NCI-H345 (cell line): ENCODE measurements around the gene TNRC18.

Source experiments
- DNase-seq: peaks from one replicate; lab custom pipeline; 2025; lab: John Stamatoyannopoulos, UW

The TNRC18 gene

DNA sequence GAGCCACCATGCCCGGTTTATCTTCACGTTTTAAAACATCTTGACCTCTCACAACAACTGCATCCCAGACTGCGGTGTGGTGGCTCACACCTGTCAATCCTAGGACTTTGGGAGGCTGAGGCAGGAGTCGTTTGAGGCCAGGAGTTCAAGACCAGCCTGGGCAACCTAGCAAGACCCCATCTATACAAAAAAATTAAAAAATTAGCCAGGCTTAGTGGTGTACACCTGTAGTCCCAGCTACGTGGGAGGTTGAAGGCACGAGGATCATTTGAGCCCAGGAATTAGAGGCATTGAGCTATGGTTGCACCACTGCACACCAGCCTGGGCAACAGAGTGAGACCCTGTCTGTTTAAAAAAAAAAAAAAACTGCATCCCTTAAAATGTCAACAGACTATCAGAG lies 20.2 kb downstream of the TNRC18 start:
- DNase-seq: no peak

- no peak for DNase-seq
These were observed 25.9 kb downstream of the TNRC18 start for GRCh38 chr7:5397736-5398135.

- DNase-seq: no peak
These were observed 26.5 kb downstream of the TNRC18 start for GRCh38 chr7:5396999-5397663.

- no peak for DNase-seq
These were observed 27.1 kb downstream of the TNRC18 start for GRCh38 chr7:5396542-5396941.

DNA sequence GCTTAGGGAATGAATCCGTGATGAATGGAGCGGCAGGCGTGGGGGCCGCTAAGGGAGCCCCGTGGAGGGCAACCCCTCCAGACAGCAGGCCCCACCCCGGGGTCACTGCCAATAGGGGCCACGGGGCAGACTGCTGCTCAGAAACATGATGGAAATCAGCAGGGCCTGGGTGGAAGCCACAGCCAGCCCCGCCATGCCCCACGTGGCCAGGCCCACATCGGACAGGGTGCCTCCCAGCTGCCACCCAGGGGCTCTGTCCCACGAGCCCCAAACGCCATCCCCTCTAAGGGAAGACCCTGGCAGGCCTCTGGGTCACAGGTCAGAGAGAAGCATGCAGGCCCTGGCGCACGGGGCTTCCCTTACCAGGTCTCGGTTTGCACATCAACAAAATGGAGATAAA lies 28.4 kb downstream of the TNRC18 start:
- DNase-seq: no peak

GRCh38 chr7:5394264-5395105 lies 29.1 kb downstream of the TNRC18 start:
- no peak for DNase-seq

DNA sequence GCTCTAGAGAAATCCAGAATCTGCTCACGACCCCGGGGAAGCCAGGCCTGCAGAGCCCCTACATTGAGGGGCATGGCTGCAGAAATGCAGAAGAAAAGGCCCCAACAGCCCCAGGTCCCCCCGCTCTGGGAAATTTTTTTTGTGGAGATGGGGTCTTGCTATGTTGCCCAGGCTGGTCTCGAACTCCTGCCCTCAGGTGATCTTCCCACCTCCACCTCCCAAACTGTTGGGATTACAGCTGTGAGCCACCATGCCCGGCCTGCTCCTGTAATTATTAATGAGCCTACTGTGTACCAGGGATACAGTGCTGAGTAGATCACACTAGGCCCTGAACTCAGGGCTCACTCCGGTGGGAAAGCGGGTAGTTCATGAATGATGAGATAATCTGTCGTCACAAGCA lies 29.9 kb downstream of the TNRC18 start:
- no peak for DNase-seq

DNA sequence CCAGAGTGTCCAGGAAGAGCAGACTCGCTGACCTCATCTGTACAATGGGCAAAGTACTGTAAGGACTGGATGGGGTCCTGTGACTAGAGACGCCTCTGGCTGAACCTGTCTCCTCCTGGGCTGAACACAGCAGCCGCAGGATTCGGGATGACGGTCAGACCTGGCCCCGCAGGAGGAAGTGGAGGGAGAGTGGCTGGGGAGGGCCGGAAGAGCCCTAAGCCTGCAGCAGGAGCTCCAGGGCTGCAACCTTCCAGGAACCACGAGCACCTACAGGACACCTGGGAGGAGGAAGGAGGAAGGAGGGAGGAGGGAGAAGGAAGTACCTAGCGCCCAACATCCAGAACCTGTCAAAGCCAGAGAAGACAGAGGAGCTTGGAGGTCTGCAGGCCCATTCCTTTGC lies 30.3 kb downstream of the TNRC18 start:
- no peak for DNase-seq

- DNase-seq: no peak
These were observed 32.7 kb downstream of the TNRC18 start for GRCh38 chr7:5390918-5391317.

GRCh38 chr7:5388905-5389433 lies 34.7 kb downstream of the TNRC18 start:
- DNase-seq: no peak

DNA sequence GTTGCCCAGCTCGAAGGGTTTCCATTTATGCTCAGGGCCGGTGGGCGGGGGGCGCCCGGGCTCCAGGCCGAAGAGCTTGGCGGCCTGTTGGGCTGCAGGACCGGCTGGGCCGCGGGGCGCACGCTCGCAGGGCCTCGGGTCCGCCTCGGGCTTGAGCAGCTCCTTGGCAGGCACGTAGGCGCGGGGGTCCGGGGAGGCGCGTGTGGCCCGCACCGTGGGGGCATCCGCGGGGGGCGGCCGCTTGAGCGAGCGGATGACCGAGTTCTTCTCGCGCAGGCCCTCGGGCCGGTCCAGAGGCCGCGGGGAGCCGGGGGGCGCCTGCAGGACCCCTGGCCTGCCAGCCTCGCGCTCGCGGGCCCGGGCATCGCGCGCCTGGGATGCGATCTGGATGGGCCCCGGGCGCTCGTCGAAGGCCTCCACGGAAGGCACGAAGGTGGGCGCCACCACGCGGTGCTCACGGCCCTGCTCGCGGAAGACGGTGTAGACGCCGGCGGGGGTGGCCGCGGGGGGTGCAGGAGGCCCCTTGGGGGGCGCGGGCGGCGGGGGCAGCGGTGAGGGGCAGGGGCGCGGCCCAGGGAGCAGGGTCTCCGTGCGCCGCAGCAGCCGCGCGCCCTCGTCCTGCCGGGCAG lies 35.2 kb downstream of the TNRC18 start:
- DNase-seq: no peak

DNA sequence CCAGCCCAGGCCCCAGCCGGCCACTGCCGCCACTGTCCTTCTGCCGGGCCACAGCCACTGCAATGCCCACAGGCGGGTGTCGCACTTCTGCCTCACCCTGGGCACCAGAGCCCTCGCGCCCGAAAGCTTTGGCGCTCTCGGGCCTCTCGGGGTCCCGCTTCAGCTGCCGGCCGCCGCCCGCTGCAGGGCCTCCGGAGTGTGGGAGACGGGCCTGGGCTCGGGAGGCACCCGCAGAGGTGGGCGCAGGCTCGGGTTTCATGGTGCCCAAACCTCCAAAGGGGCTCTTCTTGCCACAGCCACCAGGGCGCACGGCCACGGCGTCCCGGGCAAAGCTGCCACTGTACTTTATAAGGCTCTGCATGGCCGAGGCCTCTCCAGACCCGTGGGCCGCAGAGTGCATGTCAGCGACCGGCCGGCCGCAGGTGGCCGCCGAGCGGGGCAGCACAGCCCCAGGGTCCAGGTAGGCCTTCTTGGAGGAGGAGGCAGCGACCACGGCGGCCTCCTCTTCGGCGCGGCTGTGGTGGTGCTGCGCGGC lies 35.9 kb downstream of the TNRC18 start:
- no peak for DNase-seq

DNA sequence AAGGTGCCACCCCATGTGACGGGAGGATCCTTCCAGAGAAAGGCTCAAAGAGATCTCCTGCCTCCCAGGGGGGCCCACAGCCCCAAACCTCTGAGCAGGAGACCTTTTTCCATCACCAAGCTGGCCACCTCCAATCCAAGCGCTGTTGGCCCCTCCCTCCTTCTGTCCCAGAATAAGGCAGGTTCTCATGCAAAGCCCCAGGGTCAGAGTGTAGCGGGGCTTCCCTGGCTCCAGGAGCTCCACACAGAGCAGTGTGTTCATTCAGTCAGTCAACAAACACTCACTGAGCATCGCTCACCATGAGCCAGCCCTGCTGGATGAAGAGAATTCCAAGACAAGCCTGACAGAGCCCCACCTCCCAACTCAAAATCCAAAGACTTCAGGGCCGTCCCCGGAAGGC lies 39.0 kb downstream of the TNRC18 start:
- no peak for DNase-seq

- no peak for DNase-seq
These were observed 40.1 kb downstream of the TNRC18 start for GRCh38 chr7:5383314-5384098.

DNA sequence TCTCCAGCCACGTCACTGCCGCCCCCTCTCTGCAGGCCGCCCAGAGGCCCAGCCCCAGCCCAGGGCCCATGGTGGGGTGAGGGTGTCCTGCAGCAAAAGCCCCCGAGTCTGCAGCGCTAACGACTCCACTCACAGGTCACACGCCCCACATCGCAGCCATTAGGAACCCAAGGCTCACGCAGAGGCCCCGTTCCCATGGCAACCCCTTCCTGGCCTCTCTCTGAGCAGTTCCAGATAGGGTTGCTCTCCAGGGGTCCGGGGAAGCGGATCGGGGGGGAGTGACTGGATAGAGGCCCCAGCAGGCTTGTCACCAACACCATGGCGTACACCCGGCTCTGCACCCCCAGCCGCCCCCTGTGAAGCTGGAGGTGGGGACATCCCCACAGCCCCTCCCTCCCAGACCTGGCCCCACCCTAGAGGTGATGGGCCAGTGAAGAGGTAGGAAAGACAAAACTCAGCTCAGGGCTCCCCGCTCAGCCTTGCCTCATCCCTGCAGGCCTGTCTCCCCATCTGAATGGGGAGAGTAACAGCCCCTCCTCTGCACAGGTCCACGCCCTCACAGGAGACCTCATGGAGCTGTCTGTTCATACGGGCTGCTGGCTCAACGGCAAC lies 41.2 kb downstream of the TNRC18 start:
- no peak for DNase-seq

- no peak for DNase-seq
These were observed 42.4 kb downstream of the TNRC18 start for GRCh38 chr7:5381071-5381772.

DNA sequence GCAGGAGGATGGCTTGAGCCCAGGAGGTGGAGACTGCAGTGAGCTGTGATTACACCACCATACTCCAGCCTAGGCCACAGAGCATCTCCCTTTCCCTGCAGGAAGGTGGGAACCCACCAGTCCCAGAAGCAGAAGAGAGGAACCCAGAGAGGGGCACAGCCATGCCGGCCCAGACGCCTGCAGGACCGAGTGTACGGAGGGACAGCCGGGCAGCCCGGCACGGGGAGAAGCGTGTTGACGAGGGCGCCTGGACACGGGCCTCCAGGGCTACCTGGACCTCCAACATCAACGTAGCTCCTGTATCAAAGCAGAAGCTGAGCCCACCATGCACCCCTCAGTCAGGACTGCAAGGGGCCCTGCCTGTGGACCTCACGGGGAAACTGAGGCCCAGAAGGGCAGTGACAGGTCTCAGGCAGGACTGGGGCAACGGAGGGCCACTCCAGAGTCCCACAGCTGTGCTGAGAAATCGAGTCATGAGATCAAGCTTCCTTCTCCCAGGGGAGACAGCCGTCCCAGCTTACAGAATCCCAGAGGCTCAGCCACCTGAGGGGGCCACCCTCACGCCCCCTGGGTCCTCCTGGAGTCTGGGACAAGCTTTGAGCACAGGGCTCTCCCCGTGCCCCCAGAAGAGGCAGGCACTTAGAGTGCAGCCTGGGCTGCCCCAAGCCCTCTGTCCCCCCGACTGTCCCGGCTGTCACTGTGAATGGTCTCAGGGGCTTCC lies 43.1 kb downstream of the TNRC18 start:
- no peak for DNase-seq

- DNase-seq: no peak
These were observed 44.1 kb downstream of the TNRC18 start for GRCh38 chr7:5379546-5379945.

GRCh38 chr7:5377816-5378215 lies 45.8 kb downstream of the TNRC18 start:
- DNase-seq: no peak

GRCh38 chr7:5377279-5377678 lies 46.4 kb downstream of the TNRC18 start:
- DNase-seq: no peak
